ENCODE measurements around the gene ABRACL.

- no peak for TF ChIP-seq CTCF (IDR thresholded peaks at IDR 0.05; ENCODE audit: low read length)
- TF ChIP-seq EZH2phosphoT487 (IDR thresholded peaks at IDR 0.05; ENCODE audit: low read length), result no peak
- no peak for TF ChIP-seq EZH2 (optimal IDR thresholded peaks at IDR 0.05; ENCODE audit: low read depth, low read length)
These were observed 15.3 kb upstream of the ABRACL start for GRCh38 chr6:139013185-139013800.
